HG03025 (cell line): ENCODE data around the gene COL18A1.

Source experiments
- ATAC-seq: cut with Tn5 transposase; IDR thresholded peaks from one replicate; pipeline ENCODE4 v1.9.1; 2021; ENCODE audit warnings: mild to moderate bottlenecking, moderate library complexity; ENCODE audit not compliant: unreplicated experiment, low FRiP score

The COL18A1 gene

GRCh38 chr21:45464309-45464708 lies 59.3 kb downstream of the COL18A1 start:
- no peak for ATAC-seq

- no peak for ATAC-seq
Observed at GRCh38 chr21:45465105-45465504, 60.1 kb downstream of the COL18A1 start.

- no peak for ATAC-seq
Observed at GRCh38 chr21:45465611-45466329, 60.8 kb downstream of the COL18A1 start.

GRCh38 chr21:45466330-45467220 lies 61.6 kb downstream of the COL18A1 start:
- ATAC-seq: no peak

GRCh38 chr21:45467221-45467779 lies 62.3 kb downstream of the COL18A1 start:
- no peak for ATAC-seq

- no peak for ATAC-seq
Observed at GRCh38 chr21:45468051-45468970, 63.3 kb downstream of the COL18A1 start.

GRCh38 chr21:45468971-45469272 lies 64.0 kb downstream of the COL18A1 start:
- no peak for ATAC-seq

GRCh38 chr21:45469273-45470086 lies 64.5 kb downstream of the COL18A1 start:
- ATAC-seq: no peak

- no peak for ATAC-seq
Observed at GRCh38 chr21:45470087-45470515, 65.1 kb downstream of the COL18A1 start.

- ATAC-seq: no peak
Observed at GRCh38 chr21:45470773-45471524, 66.0 kb downstream of the COL18A1 start.

GRCh38 chr21:45471525-45472221 lies 66.7 kb downstream of the COL18A1 start:
- ATAC-seq: no peak

- ATAC-seq: no peak
Observed at GRCh38 chr21:45472445-45473365, 67.7 kb downstream of the COL18A1 start.

- no peak for ATAC-seq
Observed at GRCh38 chr21:45473496-45474322, 68.7 kb downstream of the COL18A1 start.

GRCh38 chr21:45474323-45474950 lies 69.5 kb downstream of the COL18A1 start:
- ATAC-seq: no peak

- no peak for ATAC-seq
Observed at GRCh38 chr21:45475004-45475685, 70.2 kb downstream of the COL18A1 start.
